K562 (cell line): Measurements from ENCODE around the gene ZNF689. TPM values are rescaled to one million over a fixed set of nuclear protein-coding genes. Genes with fewer than 3 reads are reported as not detected.

Experiments used
- ATAC-seq: fragments of 200-7000 bp; cut with Tn5 transposase; 3 replicates; pipeline ENCODE4 v1.9.1; 2020; ENCODE audit warnings: moderate library complexity
- BruUV-seq: library from RNA; stranded (reverse); fragments of 400-500 nt; replicated peaks from 2 replicates; lab custom pipeline; 2021; lab: Mats Ljungman, UMichigan
- CTCF ChIA-PET: fragments of 300-600 bp; formaldehyde crosslinking; extraction: SDS; loops from one replicate; lab custom pipeline; 2021; ENCODE audit warnings: low intra/inter-chr PET ratio; lab: Yijun Ruan, JAX
- POLR2A ChIA-PET: fragments of 300-600, 350-650 bp; sonication (Branson Sonifier 250); formaldehyde crosslinking; extraction: SDS; loops from one replicate; lab custom pipeline; 2021; ENCODE audit warnings: antibody characterized with exemption, inconsistent platforms; lab: Yijun Ruan, JAX
- DNase-seq, 4 experiments: peaks; one replicate each; pipeline versions ENCODE4 v3.0.0 to v3.0.0-alpha.2; 2011 to 2018; ENCODE audit warnings: low spot score in 3 of 4, mixed read lengths in 3 of 4; ENCODE audit errors: extremely low read depth in 1 of 4
- FAIRE-seq: peaks from 2 replicates; lab custom pipeline; 2011; peaks lifted over from hg19 to GRCh38; lab: Jason Lieb, UNC
- H2AFZ ChIP-seq: 2 replicates; pipeline ENCODE4 v1.6.0; 2011; ENCODE audit warnings: low read depth, low read length, control low read depth, inconsistent platforms
- H3K27ac ChIP-seq: fragments of 200-600 bp; 3 replicates; pipeline ENCODE4 v1.8.0; 2011; ENCODE audit warnings: low read depth, mild to moderate bottlenecking, control low read depth, inconsistent platforms, low read length, moderate library complexity, mixed read lengths; ENCODE audit errors: extremely low read depth
- H3K27me3 ChIP-seq, 2 experiments: fragments of 300-600 bp in 1 of 2; 2 replicates in 1 of 2; 3 replicates in 1 of 2; pipeline versions ENCODE4 v1.6.0 to v1.8.0; 2011; ENCODE audit warnings: inconsistent platforms in 2 of 2, low read length in 2 of 2, mild to moderate bottlenecking in 1 of 2, mixed read lengths in 1 of 2, moderate library complexity in 1 of 2; ENCODE audit not compliant: control insufficient read depth in 2 of 2, insufficient read depth in 2 of 2
- H3K36me3 ChIP-seq: fragments of 300-600 bp; 3 replicates; pipeline ENCODE4 v1.8.0; 2011; ENCODE audit warnings: mild to moderate bottlenecking, low read length, inconsistent platforms; ENCODE audit not compliant: control insufficient read depth, insufficient read depth
- H3K4me1 ChIP-seq, 2 experiments: fragments of 200-600 bp in 1 of 2; replicated peaks in 1 of 2; 2 replicates in 1 of 2; 3 replicates in 1 of 2; pipeline versions ENCODE4 v1.5.1 to v1.8.0; 2011; ENCODE audit warnings: inconsistent platforms in 2 of 2, low read length in 2 of 2, mild to moderate bottlenecking in 1 of 2, mixed read lengths in 1 of 2, moderate library complexity in 1 of 2; ENCODE audit not compliant: control insufficient read depth in 2 of 2, insufficient read depth in 2 of 2
- H3K4me2 ChIP-seq: 2 replicates; pipeline ENCODE4 v1.6.1; 2011; ENCODE audit warnings: low read length, control low read depth, inconsistent platforms, mixed read lengths; ENCODE audit not compliant: insufficient read depth
- H3K4me3 ChIP-seq: fragments of 200-600 bp; sonication (generic), shearing (Covaris generic); 2 replicates; pipeline ENCODE4 v1.5.1; 2016; ENCODE audit warnings: control low read depth, inconsistent platforms
- H3K79me2 ChIP-seq: fragments of 200-600 bp; 3 replicates; pipeline ENCODE4 v1.8.0; 2011; ENCODE audit warnings: low read length, inconsistent platforms; ENCODE audit not compliant: control insufficient read depth, insufficient read depth
- H3K9ac ChIP-seq, 2 experiments: 2 replicates each; pipeline versions ENCODE4 v1.6.0 to v1.6.1; 2011; ENCODE audit warnings: low read depth in 2 of 2, low read length in 2 of 2, control low read depth in 1 of 2, inconsistent platforms in 1 of 2, mild to moderate bottlenecking in 1 of 2, mixed read lengths in 1 of 2; ENCODE audit not compliant: insufficient read depth in 1 of 2
- H3K9me1 ChIP-seq: one replicate; pipeline ENCODE4 v1.6.0; 2011; ENCODE audit warnings: inconsistent platforms, mild to moderate bottlenecking, low read length, moderate library complexity; ENCODE audit not compliant: control insufficient read depth, insufficient read depth
- H3K9me3 ChIP-seq: replicated peaks from 2 replicates; pipeline ENCODE4 v1.5.1; 2011; ENCODE audit warnings: low read depth, low read length, inconsistent platforms; ENCODE audit not compliant: control insufficient read depth, insufficient read depth
- H4K20me1 ChIP-seq: replicated peaks from 2 replicates; pipeline ENCODE4 v1.6.1; 2011; ENCODE audit warnings: low read length, inconsistent platforms, mixed read lengths; ENCODE audit not compliant: control insufficient read depth, insufficient read depth
- SRF ChIP-seq, 2 experiments: fragments of 250-450, 450-650 bp in 1 of 2; sonication (Bioruptor Pico) in 1 of 2; sonication (generic) in 1 of 2; formaldehyde crosslinking; IDR thresholded peaks; 2 replicates each; pipeline versions ENCODE4 v1.5.0 to v1.5.1; 2020 to 2022; ENCODE audit warnings: mild to moderate bottlenecking in 1 of 2, missing genetic modification reagents in 1 of 2
- ZBTB9 ChIP-seq: fragments of 450-650 bp; formaldehyde crosslinking; IDR thresholded peaks from 2 replicates; pipeline ENCODE4 v1.4.0; 2020; ENCODE audit warnings: mild to moderate bottlenecking, moderate library complexity
- ZFP36 ChIP-seq: fragments of 150-350 bp; IDR thresholded peaks from 2 replicates; pipeline ENCODE4 v1.6.1; 2018; ENCODE audit warnings: low read length, low read depth; ENCODE audit not compliant: partially characterized antibody
- ZNF121 ChIP-seq: sonication (generic); formaldehyde crosslinking; conservative IDR thresholded peaks from 2 replicates; pipeline ENCODE4 v1.8.0; 2022; ENCODE audit warnings: missing genetic modification reagents
- WGBS: fragments of 100-300 bp; shearing (Covaris generic); methylation state at CpG from one replicate; pipeline ENCODE4 v1.1.6; 2016; ENCODE audit warnings: low coverage, mixed read lengths; ENCODE audit not compliant: insufficient coverage; ENCODE audit errors: missing lambda C conversion rate; 5-methylcytosine and 5-hydroxymethylcytosine counted together
- in situ Hi-C: fragments of 300-500 bp; cut with MboI; formaldehyde crosslinking; loops from 4 replicates; pipeline ENCODE4 v1.15.0; 2018; ENCODE audit warnings: inconsistent platforms, mixed read lengths
- intact Hi-C: fragments of 100-400 bp; cut with micrococcal nuclease; formaldehyde crosslinking; loops from 2 replicates; pipeline ENCODE4 v1.14.2; 2022
- polyA plus RNA-seq, 8 experiments: library from polyadenylated mRNA; depleted of rRNA in 4 of 8; stranded (reverse) in 5 of 8; unstranded in 3 of 8; fragments of >200 nt; fragmentation: Nextera tagmentation in 2 of 8; fragmentation: Illumina TruSeq in 1 of 8; extraction: Ambion mirVana in 2 of 8; extraction: Trizol in 1 of 8; gene quantifications; 2 replicates each; pipeline versions ENCODE4 v1.2.1 to v1.2.3, GENCODE V29; 2011 to 2014; ENCODE audit warnings: inconsistent platforms in 1 of 8, missing spikeins in 1 of 8
- total RNA-seq, 7 experiments: library from RNA; depleted of rRNA in 6 of 7; stranded (reverse); fragments of >200 nt in 6 of 7; fragmentation: Illumina TruSeq in 2 of 7; extraction: Trizol in 2 of 7; gene quantifications; 2 replicates each; pipeline versions ENCODE4 v1.2.1 to v1.2.3, GENCODE V29; 2011 to 2021; ENCODE audit warnings: low replicate concordance in 1 of 7

Gene ZNF689
- total and polyA plus RNA-seq, 9 of the 15 experiments (the other 6 are each of a cell fraction or from before 2014, with no cell fraction given): 5.4 to 15.4 (median 10.8) TPM

GRCh38 chr16:30645727-30646126 is 35.5 kb upstream of the ZNF689 start:
- no peaks in the 10 kb centered on the region for H3K36me3 ChIP-seq
- no peaks in the 10 kb centered on the region for H3K27me3 ChIP-seq
- in situ Hi-C loops (loop anchor here (25.0 kb wide), 2 partner anchors 433 to 1183 kb away; partner anchors contain the start of genes BOLA2, SLX1B and SULT1A4), intact Hi-C loops (no loop called here)
- ATAC-seq (no peak), DNase-seq (no peak), FAIRE-seq (no peak)
- no peaks in the 10 kb centered on the region for H3K9me1 ChIP-seq
- no TSS peak for BruUV-seq
- no peak overlapping the region for H2AFZ ChIP-seq
- H3K79me2 ChIP-seq: no peaks in the 10 kb centered on the region
- H3K9me3 ChIP-seq: no peaks in the 10 kb centered on the region; the same call in 1 of the 2 replicates
- ChIA-PET CTCF (no interaction called here), POLR2A (interaction anchor here (0.8 to 1.2 kb wide), 2 partner anchors 10 to 14 kb away, joined by 3 to 4 read pairs; no protein-coding TSS in a partner anchor)
- WGBS: 39% methylated on average over 6 of the region's 6 CpGs
- TF ChIP-seq SRF (CRISPR knock-in tag; IDR thresholded peaks at IDR 0.05): peak in 1 of 2 experiments; percentile 88; a peak in 2 of 4 replicates
- no peak for TF ChIP-seq ZBTB9 (CRISPR knock-in tag)
- H3K4me2 ChIP-seq: no peak overlapping the region
- H3K9ac ChIP-seq: no peak overlapping the region
- H3K4me1 ChIP-seq: peaks cover 4 to 22% of the 10 kb centered on the region in 2 experiments; a peak in 4 of 5 replicates
- H3K4me3 ChIP-seq: no peak overlapping the region
- H4K20me1 ChIP-seq: no peaks in the 10 kb centered on the region
- H3K27ac ChIP-seq: no peak overlapping the region

- in situ Hi-C loops (loop anchor here (25.0 kb wide), 2 partner anchors 432 to 1182 kb away; partner anchors contain the start of genes BOLA2, SLX1B and SULT1A4), intact Hi-C loops (no loop called here)
- Histone ChIP-seq H4K20me1 (no peaks in the 10 kb centered on the region), H3K36me3 (no peaks in the 10 kb centered on the region), H3K9ac (0 out of 4 replicates have a peak overlapping the region, but pooled peaks of 1 of the 2 experiments have one; percentile 20), H3K9me1 (no peaks in the 10 kb centered on the region), H3K27ac (no peak overlapping the region), H3K4me3 (no peak overlapping the region), H3K27me3 (no peaks in the 10 kb centered on the region), H3K4me1 (peaks cover 0 to 15% of the 10 kb centered on the region in 2 experiments; a peak in 2 of 5 replicates), H2AFZ (peak overlapping the region; percentile 71; the same call in 1 of the 2 replicates), H3K9me3 (no peaks in the 10 kb centered on the region), H3K4me2 (no peak overlapping the region), H3K79me2 (no peaks in the 10 kb centered on the region)
- POLR2A ChIA-PET: no interaction called here
- no peak for ATAC-seq
- CTCF ChIA-PET: no interaction called here
- FAIRE-seq: no peak
- BruUV-seq: no TSS peak
- 49% methylated on average over 2 of the region's 4 CpGs for WGBS
- TF ChIP-seq ZNF121 (CRISPR knock-in tag) (peak; percentile 23; the same call in 1 of the 2 replicates), ZFP36 (no peak)
- no peak for DNase-seq
These were observed 34.2 kb upstream of the ZNF689 start for GRCh38 chr16:30644334-30644830.
